GM21526 (cell line): ENCODE data around the gene SLC2A4.
A peak's percentile ranks its signal among the peaks of the same experiment; 100 is the strongest.

Source experiments
- ATAC-seq: cut with Tn5 transposase; IDR thresholded peaks from one replicate; pipeline ENCODE4 v1.9.1; 2021; ENCODE audit warnings: moderate library complexity; ENCODE audit not compliant: unreplicated experiment, low FRiP score

Gene SLC2A4

GRCh38 chr17:7295230-7296180 lies 14.0 kb downstream of the SLC2A4 start:
- no peak for ATAC-seq

GRCh38 chr17:7296189-7296861 lies 14.8 kb downstream of the SLC2A4 start:
- no peak for ATAC-seq

- no peak for ATAC-seq
Measured at GRCh38 chr17:7304179-7304578, 22.7 kb downstream of the SLC2A4 start.

GRCh38 chr17:7306911-7307685 lies 25.6 kb downstream of the SLC2A4 start, which contains the start of gene EIF5A:
TSS of gene EIF5A (plus strand) at chr17:7307628. CDS start at chr17:7309636, 2,008 bp downstream.
- ATAC-seq = peak; percentile 62

GRCh38 chr17:7307686-7308624 lies 26.4 kb downstream of the SLC2A4 start:
- ATAC-seq = no peak

- ATAC-seq = no peak
Measured at GRCh38 chr17:7308625-7309433, 27.3 kb downstream of the SLC2A4 start.

- ATAC-seq = no peak
Measured at GRCh38 chr17:7309628-7310027, 28.1 kb downstream of the SLC2A4 start.

GRCh38 chr17:7311110-7311705 lies 29.7 kb downstream of the SLC2A4 start:
- ATAC-seq = no peak

- ATAC-seq = no peak
Measured at GRCh38 chr17:7312432-7313087, 31.0 kb downstream of the SLC2A4 start.

- no peak for ATAC-seq
Measured at GRCh38 chr17:7313088-7313889, 31.8 kb downstream of the SLC2A4 start.

- no peak for ATAC-seq
Measured at GRCh38 chr17:7313890-7314718, 32.6 kb downstream of the SLC2A4 start.

GRCh38 chr17:7314719-7315569 lies 33.4 kb downstream of the SLC2A4 start, which contains the start of gene GPS2:
TSS of gene GPS2 (minus strand) at chr17:7315360. CDS start at chr17:7315052, 308 bp downstream.
- ATAC-seq = peak; percentile 55

- ATAC-seq = no peak
Measured at GRCh38 chr17:7315570-7316235, 34.2 kb downstream of the SLC2A4 start.

- no peak for ATAC-seq
Measured at GRCh38 chr17:7317161-7317803, 35.8 kb downstream of the SLC2A4 start.
